DMS153 (cell line): Measurements from ENCODE around the gene PIKFYVE.
"Not testable (repeated sequence)": the region's sequence is repeated elsewhere in the genome, so short reads cannot be mapped to it uniquely, and the experiment has no call there.

Source experiments
- DNase-seq: peaks from one replicate; lab custom pipeline; 2025; lab: John Stamatoyannopoulos, UW

Gene PIKFYVE

GRCh38 chr2:208306291-208306690 lies 40.2 kb downstream of the PIKFYVE start:
- DNase-seq = no peak

DNA sequence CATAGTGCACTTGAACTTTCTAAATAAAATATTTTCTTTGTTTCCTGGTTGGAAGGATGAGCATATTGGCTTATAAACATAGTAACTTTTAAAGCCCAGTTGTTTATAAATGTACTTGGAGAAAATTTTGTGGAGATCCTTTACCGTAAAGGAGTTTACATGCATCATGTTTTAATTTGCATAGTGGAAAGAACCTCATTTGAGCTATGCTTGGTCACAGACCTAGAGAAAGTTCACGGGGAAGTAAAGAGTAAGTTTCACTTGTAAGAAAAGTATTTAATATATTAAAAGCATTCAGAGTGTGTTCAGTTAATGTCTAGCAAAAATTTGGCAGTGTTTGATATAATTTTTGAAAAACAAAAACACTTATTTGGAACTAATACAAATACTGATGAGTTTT lies 45.3 kb downstream of the PIKFYVE start:
- DNase-seq = no peak

DNA sequence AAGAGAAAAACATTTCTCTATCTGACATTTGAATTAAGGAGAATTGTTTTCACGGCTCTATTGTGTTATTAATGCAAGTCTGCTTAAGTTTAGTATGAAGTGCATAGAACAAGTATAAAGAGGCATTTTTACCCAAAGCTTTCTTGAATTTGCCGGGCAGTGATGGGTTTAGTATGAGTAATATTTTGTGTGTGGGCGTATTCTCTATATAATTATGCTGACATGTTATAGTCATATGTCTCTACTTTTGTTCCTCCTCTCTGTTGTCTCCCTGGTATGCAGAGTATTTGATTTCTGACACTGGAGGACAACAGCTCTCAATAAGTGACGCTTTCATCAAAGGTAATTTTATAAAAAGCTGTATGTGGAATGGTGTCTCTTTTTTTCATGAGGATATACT lies 45.9 kb downstream of the PIKFYVE start:
- no peak for DNase-seq

GRCh38 chr2:208315081-208315788 lies 49.2 kb downstream of the PIKFYVE start:
- no peak for DNase-seq

- no peak for DNase-seq
Measured at GRCh38 chr2:208318127-208318526, 52.1 kb downstream of the PIKFYVE start.

DNA sequence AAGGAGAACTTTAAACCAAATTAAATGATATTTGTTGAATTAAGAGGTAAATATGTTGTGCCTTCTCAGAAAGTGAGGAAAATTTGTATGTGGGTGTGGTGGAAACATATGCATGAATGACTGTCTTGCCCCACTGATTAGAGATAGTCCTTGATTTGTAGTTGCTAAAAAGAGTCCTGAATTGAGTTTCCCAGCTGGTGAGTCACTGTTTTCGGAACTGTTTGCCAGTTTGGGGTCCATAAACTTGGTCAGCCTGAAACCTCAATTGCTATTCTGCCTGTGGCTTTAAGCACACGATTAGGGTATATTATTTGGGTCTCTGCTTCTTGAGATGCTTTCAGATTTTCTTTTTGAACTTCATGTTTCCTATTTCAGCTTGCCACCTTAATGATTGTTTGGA lies 53.3 kb downstream of the PIKFYVE start:
- DNase-seq = no peak

DNA sequence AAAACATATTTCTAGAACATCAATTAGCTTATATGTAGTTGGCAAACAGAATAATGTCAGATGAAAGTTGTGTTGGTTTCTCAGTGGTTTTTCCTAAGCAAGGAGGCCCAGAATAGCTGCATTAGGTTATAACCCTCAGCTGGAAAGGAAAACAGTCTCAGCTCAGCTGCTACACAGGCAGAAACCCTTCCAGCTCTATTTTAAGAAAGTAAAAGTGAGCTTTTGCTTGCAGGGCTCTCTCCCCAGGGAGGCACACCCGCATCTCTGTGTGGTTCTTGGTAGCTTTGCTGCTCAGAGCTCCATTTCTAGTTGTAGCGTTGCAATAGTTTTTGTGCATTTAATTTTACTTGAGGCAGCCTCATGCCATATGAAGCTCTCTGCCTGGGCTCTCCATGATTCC lies 54.6 kb downstream of the PIKFYVE start:
- DNase-seq = no peak

- DNase-seq = no peak
Measured at GRCh38 chr2:208326016-208326415, 60.0 kb downstream of the PIKFYVE start.

DNA sequence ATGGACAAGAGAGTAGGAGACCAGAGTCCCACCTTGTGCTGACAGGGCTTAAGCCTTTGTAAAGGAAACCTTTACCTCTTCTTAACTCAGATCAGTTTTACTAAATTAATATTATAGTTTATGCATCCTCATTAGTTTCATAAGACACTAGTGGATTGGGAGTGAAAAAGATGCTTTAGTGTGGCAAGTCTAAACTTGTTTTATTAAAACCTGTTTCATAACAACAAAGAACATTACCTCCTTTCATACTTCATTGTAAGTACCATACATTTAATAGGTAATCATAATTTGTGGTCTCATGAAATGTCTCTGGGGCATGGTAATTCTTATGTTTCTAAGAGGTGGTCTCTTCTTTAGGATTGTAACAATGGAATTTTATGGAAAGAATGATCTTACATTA lies 63.4 kb downstream of the PIKFYVE start:
- no peak for DNase-seq

DNA sequence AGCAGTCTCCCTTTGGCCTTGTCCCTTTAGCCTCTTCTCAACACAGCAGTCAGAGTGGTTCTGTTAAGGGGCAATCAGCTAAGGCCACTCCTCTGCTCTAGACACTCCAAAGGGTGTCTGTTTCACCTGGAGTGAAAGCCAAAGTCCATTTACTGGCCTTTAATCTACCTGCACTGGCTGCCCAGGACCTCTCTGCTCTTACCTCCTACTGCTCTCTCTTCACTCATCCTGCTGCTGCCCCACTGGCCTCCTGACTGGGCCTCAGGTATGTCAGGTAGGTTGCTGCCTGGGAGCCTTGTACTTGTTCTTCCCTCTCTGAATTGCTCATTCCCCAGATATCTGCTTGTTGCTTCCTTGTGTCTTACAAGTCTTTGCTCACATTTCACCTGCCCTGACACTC lies 68.2 kb downstream of the PIKFYVE start:
- DNase-seq = no peak

GRCh38 chr2:208346756-208347155 lies 80.7 kb downstream of the PIKFYVE start:
- DNase-seq = no peak

- no peak for DNase-seq
Measured at GRCh38 chr2:208350610-208351009, 84.6 kb downstream of the PIKFYVE start.

DNA sequence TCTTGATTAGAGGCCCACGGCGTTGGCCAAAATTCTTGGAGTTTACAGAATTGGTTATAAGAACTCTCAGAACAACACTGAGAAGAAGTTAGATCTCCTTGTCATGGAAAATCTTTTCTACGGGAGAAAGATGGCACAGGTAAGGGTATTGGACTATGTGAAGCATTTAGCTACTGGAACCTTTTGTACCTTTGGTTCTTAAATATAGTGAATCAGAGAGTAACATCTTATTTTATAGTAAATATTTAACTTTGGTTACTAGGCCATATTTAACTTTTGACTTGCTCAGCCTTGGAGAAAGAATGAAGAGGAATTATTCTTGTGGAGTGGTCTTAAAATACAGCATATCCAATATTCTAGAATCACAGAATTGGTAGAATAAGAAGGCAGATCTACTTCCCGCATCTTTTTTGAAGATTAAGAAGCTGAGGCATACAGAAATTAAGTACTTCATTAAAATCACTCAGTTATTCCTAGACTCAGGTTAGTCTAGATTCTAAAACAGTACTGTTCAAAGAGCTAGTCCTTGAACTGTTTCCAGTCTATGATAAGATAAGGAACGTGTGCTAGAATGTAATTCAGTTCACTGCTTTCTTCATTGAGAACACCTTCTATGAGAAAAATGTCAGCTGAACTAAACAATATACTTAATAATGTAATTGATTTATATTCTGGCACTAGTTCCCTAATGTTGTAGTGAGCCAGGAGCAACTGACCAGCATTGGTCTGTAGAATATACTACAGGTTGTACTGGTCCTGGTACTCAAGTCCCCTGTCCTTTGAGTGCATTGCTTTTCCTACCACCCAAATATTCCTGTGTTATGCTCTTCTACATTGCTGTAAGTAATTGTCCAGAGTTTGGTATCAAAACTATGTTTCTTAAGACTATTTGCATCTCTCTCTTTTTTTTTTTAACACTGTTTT lies 86.9 kb downstream of the PIKFYVE start:
- DNase-seq = no peak

GRCh38 chr2:208354964-208355381 lies 88.9 kb downstream of the PIKFYVE start:
- no peak for DNase-seq

GRCh38 chr2:208356420-208356819 lies 90.4 kb downstream of the PIKFYVE start:
- not testable (repeated sequence) for DNase-seq

DNA sequence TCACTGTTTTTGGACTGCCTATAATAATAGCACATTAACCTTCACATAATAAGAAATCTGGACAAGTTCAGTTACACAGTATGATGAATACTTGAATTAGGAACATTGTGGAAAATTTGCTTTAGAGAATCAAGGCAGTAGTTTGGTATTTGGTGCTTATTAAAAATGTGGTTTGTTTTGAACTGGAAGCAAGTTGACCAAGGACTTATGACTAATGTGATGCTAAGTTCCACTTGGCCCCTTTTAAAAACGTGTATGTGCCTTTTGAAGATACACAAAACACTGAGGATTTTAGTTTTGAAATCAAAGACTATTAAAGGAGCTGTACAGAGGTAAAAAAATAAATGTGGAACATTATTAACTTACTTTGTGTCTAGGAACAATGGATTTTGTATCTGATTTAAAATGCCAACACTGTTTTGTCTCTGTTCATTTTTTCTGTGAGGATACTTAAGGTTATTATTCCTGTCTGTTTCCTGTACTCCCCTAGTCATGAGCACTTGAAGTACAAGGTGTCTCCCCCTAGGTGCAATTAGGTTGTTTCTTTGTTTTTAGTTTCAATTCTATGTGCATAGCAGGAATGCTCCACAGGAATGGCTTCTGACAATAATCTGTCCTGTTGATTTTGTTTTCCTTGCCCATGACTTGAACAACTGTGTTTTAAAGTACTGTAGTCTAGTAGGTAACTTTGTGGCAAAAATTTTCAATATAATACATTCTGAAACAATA lies 91.0 kb downstream of the PIKFYVE start:
- DNase-seq = no peak

DNA sequence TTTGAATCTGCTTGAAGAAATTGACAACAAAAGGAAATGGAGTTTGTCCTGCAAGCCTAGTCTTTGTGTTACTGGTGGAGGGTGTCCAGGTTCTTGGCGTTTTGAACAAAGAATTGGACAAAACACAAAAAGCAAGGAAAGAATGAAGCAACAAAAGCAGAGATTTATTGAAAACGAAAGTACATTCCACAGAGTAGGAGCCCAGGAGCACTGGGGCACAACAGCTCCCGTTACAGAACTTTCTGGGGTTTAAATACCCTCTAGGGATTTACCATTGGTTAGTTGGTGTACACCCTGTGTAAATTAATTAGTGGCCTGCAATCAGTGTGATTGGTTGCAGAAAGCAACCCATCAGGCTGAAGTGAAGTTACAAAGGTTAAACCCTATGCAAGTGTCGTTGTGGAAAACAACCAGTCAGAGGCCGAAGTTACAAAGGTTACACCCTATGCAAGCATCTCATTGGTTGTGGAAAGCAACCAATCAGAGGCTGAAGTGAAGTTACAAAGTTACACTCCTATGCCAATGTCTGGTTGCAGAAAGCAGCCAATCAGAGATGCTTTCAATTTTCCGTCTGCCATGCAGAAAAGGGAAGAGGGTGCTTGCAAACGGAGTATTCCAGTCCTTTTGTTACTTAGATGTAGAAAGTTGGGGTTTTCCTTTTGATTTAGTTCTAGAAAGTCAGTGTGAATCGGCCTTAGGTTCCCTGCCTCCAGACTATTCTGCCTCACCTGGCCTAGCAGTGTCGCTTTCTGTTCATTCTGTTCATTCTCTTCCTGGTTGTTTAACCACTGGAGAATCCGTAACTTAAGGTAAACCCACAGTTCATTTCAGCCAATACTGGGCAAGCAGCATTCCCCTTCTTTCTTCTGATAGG lies 92.9 kb downstream of the PIKFYVE start:
- no peak for DNase-seq

DNA sequence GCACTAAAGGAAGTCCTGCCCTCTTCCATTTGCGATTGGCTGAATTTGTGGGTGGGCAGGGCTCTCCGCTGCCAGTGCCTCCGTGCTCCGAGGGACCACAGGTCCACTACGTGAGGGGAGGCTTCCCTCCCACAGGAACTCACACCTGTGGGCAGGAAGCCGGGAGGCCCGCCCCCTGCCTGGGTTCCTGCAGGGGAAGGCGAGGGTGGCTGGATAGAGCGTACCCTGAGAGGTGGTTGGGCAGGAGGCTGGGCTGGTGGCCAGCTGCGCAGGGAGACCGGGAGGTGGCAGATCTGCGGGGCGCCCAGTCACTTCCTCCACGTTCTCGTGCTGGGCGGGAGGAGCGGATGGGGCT lies 93.6 kb downstream of the PIKFYVE start:
- DNase-seq = no peak

- no peak for DNase-seq
Measured at GRCh38 chr2:208360259-208361076, 94.4 kb downstream of the PIKFYVE start.

DNA sequence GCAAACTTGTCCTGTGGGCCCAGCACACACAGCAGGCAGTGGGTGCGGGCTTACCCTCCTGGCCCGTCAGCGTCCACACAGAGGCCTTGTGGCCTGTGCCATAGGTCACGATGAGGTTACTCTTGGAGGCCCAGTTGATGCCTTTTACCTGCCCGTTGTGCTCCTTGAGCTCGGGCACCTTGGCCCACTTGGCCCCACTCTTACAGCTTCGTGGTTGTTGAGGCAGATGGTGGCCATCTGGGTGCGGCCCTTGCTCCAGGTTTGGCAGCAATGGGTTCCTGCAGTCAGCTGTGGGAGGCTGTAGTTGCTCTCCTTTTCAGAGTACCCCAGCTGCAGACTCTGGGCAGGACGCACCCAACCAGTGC lies 95.0 kb downstream of the PIKFYVE start:
- no peak for DNase-seq

GRCh38 chr2:208363485-208363884 lies 97.4 kb downstream of the PIKFYVE start:
- DNase-seq = no peak
